Measurements from ENCODE around the gene GLIS2. TPM values are rescaled to one million over a fixed set of nuclear protein-coding genes. Genes with fewer than 3 reads are reported as not detected.
A peak's percentile ranks its signal among the peaks of the same experiment; 100 is the strongest.

The GLIS2 gene
- total RNA-seq, 1 donor = 3.3 TPM

- peak; percentile 67 for DNase-seq (ENCODE audit: low read depth)
- no peak overlapping the region for H3K4me3 ChIP-seq (ENCODE audit: low read depth, low read length)
- TF ChIP-seq, protein P1, sequence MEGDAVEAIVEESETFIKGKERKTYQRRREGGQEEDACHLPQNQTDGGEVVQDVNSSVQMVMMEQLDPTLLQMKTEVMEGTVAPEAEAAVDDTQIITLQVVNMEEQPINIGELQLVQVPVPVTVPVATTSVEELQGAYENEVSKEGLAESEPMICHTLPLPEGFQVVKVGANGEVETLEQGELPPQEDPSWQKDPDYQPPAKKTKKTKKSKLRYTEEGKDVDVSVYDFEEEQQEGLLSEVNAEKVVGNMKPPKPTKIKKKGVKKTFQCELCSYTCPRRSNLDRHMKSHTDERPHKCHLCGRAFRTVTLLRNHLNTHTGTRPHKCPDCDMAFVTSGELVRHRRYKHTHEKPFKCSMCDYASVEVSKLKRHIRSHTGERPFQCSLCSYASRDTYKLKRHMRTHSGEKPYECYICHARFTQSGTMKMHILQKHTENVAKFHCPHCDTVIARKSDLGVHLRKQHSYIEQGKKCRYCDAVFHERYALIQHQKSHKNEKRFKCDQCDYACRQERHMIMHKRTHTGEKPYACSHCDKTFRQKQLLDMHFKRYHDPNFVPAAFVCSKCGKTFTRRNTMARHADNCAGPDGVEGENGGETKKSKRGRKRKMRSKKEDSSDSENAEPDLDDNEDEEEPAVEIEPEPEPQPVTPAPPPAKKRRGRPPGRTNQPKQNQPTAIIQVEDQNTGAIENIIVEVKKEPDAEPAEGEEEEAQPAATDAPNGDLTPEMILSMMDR (IDR thresholded peaks at IDR 0.05; ENCODE audit: insufficient read depth, low read length) = no peak
These were observed 8.1 kb downstream of the GLIS2 start for GRCh38 chr16:4323845-4324488.

DNA sequence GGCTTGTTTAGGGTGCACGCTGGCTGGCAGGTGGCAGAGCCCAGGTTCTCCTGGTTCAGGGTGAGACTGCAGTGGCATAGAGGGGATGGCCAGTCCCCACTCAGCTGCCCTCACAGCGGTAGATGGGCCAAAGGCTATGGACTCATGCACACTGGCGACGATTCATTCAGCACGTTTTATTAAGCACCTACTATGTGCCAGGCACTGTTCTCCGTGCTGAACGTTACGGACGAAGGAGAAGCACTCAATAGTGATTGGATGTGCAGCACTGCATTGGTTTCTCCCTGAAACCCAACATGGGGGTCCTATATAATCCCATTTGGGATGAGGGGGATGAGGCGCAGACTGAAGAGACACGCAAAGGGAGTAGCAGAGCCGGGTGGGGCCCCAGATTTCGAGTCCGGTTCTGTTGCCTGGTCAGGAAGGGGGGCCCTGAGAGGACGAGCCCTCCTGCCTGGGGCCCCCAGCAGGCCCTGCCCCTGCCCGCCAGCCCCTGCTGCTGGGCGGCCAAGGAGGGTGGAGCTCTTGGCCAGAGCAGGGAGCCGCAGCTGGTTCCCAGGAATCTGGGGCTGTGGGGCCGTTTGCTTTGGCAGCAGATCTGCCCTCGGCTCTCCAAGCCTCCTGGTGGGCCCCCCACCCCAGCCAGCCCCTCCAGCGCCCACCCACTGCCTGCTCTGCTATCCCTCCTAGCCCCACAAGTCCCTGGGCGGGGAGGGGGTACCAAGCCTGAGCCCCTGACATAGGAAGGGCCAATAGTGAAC, 8.8 kb downstream of the GLIS2 start:
- H3K4me3 ChIP-seq (ENCODE audit: low read depth, low read length) = peak overlapping the region; percentile 17
- TF ChIP-seq, protein P1 (IDR thresholded peaks at IDR 0.05; ENCODE audit: insufficient read depth, low read length) = no peak

GRCh38 chr16:4325253-4325758, 9.4 kb downstream of the GLIS2 start:
- no peak for DNase-seq (ENCODE audit: low read depth)
- no peak overlapping the region for H3K4me3 ChIP-seq (ENCODE audit: low read depth, low read length)
- TF ChIP-seq, protein P1 (IDR thresholded peaks at IDR 0.05; ENCODE audit: insufficient read depth, low read length) = no peak

More for the DNA sequence above, 8.8 kb downstream of the GLIS2 start:
- DNase-seq (ENCODE audit: low read depth) = no peak

DNA sequence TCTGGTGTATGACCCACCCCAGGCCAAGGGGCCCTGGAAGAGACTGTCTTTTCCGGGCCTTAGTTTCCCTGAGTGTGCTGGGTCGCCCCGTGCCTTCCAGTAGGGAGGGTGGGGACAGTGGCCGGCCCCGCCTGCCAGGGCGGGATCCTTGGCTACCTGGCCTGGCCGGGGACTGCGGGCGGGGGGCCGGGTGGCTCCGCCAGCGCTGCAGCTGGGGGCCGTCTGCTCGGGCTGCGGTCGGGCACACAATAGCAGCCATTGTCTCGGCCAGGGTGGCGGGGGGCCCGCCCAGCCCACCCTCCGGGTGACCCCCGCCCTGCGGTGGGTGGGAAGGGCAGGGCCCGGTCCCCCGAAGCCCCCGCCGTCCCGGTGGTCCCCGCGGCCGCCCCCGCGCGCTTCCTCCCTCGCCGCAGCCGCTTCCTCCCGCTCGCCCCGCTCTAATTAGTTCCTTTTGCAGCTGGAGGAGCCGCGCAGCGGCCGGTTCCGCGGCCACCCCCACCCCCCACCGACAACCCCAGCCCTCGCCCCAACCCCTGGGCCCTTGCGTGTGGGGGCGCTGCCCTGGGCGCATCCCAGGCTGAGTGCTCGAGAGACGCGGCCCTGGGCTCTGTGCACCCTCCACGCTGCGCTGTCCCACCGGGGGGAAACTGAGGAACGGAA, 11.6 kb downstream of the GLIS2 start:
- TF ChIP-seq, protein P1 (IDR thresholded peaks at IDR 0.05; ENCODE audit: insufficient read depth, low read length) = no peak
- peak overlapping the region; percentile 44 for H3K4me3 ChIP-seq (ENCODE audit: low read depth, low read length)
- no peak for DNase-seq (ENCODE audit: low read depth)

DNA sequence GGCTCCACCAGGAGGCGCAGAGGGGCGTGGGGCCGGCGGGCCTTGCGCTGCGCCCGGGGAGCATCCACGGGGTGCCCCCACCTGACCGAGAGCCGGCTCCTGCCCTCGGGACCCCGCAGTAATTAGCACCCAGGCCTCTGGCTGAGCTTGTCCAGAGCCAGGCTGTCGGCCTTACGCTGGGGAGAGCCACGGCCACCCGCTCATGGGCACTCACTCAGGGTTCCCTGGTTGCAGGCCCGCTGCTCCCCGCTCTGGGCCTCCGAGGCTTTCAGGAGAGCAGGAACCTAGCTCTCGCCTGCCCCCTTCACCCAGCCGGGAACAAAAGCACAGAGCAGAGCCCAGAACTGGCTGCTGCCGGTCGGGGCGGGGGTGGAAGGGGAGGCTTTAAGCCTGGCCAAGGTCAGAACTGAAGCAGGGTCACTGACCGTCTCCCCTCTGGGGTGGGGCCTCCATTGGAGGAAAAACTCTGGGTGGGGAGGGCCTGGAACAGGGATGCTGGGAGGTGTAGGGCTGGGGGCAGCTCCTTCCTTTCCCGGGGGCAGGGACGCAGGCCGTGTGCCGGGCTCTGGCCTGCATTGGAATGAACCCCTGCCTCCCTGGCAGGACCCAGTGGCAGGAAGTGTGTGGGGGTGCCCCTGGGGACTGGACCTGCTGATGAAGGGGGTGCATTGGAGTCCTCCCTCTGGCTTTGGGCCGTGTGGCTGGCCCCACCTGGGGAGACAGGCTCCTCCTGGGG, 12.3 kb downstream of the GLIS2 start:
- H3K4me3 ChIP-seq (ENCODE audit: low read depth, low read length) = peak overlapping the region; percentile 44
- TF ChIP-seq, protein P1 (IDR thresholded peaks at IDR 0.05; ENCODE audit: insufficient read depth, low read length) = peak; percentile 76
- DNase-seq (ENCODE audit: low read depth) = peak; percentile 68

All from fibroblast of the aortic adventitia (primary cell).